Posterior vena cava (tissue), 2 donors: ENCODE measurements around the gene NIN. TPM values are rescaled to one million over a fixed set of nuclear protein-coding genes. Genes with fewer than 3 reads are reported as not detected.
"Not testable (repeated sequence)": the region's sequence is repeated elsewhere in the genome, so short reads cannot be mapped to it uniquely, and the experiment has no call there.

Experiments
- DNase-seq: peaks from one replicate; pipeline ENCODE4 v3.0.0-alpha.2; 2020; ENCODE audit warnings: low spot score
- intact Hi-C, 2 donors: fragments of 100-400 bp; cut with DNase I; formaldehyde crosslinking; loops; one replicate each; pipeline versions ENCODE4 v1.14.1 to v1.14.2; 2022 to 2023
- total RNA-seq, 2 donors: library from RNA; stranded (reverse); fragmentation: NEBNext Ultra II Directional; extraction: Animal tissue kit (Norgen Biotek cat#: 25700); gene quantifications; one replicate each; pipeline ENCODE4 v1.2.1, GENCODE V29; 2021
- donor health status: DM: yes; HTN: yes; CAD: no.
- donor health status: DM: yes; HTN: yes; CAD: no.

Gene NIN
- total RNA-seq, 2 donors from 2014 or later, result 34.9 to 45.9 TPM

DNA sequence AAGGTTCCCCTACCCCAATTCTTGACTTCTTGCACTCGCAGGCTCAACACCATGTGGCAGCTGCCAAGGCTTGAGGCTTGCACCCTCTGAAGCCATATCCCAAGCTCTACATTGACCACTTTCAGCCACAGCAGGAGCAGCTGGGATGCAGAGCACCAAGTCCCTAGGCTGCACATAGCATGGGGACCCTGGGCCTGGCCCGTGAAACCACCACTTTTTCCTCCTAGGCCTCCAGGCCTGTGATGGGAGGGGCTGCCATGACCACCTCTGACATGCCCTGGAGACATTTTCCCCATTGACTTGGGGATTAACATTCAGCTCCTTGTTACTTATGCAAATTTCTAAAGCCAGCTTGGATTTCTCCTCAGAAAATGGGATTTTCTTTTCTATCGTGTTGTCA is 136.7 kb downstream of the NIN start:
- intact Hi-C loops, DNase-seq: not testable (repeated sequence)

DNA sequence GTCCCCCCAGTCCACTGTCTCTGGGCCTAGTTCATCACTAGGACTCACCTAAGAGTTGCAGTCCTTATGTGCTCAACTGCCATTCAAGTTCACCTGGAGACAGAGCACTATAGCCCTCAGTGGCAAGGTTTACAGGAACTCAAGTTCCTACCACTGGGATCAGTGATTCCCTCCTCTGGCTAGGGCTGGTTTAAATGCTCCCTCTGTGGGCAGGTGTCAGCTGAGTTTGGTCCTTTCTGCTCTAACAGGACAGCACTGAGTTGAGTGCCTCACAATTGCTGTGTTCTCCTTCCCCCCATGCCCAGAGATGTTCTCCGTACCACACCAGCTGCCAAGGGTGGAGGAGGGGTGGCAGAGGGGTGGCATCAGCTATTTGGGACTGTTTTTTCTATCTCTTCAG is 142.1 kb downstream of the NIN start:
- DNase-seq, result no peak
- intact Hi-C loops, result no loop called here

DNA sequence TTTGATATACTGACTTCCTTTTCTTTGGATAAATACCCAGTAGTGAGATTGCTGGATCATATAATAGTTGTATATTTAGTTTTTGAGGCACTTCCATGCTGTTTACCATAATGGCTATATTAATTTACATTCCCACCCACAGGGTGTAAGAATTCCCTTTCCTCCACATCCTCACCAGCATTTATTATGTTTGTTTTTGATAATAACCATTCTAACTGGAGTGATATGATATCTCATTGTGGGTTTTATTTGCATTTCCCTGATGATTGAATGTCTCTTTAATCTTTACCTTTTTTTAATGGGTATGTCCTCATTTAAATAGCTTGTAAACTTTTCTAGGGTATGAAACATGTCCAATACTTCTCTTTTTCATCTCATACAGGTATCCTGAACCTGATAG is 151.3 kb downstream of the NIN start:
- intact Hi-C loops, result no loop called here
- DNase-seq, result no peak

DNA sequence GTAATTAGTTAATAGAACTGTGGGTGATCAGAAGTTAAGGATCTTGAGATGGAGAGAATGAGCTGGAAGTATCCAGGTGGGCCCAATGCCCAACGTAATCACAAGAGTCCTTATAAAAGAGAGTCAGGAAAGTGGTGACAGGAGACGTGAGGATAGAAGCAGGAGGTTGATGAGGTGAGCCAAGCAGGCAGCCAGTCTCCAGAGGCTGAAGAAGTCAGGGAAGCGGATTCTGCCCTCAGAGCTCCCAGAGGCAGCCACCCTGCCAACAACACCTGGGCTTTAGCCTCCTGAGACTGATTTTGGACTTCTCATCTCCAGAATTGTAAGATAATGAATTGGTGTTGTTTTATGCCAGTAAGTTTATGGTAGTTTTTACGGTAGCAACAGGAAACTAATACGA is 152.8 kb downstream of the NIN start:
- intact Hi-C loops, result no loop called here
- DNase-seq, result no peak

DNA sequence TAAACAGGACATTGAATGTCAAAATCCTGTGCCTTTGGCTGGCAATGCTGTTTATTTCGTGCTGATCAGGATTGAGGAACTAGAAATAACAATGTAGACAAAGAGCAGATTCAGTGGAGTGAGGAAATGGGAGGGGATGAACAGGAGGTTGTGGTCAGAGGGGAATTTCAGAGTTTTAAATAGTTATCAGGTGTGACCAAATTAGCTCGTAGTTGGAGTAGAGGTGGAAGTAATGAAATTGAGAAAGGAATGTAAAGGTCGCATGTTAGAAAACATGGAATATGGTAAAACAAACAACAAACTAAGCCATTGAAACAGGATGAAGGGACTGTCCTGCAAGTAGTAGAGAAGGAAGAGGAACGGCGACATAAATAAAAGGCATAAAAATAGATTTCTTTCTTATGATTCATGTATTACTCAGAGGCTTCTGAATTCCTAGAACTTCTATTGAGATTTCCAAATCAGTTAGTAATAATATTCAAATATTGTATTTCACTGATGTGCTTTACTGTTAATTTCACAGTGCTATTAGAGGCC is 153.4 kb downstream of the NIN start:
- intact Hi-C loops, result no loop called here
- no peak for DNase-seq

DNA sequence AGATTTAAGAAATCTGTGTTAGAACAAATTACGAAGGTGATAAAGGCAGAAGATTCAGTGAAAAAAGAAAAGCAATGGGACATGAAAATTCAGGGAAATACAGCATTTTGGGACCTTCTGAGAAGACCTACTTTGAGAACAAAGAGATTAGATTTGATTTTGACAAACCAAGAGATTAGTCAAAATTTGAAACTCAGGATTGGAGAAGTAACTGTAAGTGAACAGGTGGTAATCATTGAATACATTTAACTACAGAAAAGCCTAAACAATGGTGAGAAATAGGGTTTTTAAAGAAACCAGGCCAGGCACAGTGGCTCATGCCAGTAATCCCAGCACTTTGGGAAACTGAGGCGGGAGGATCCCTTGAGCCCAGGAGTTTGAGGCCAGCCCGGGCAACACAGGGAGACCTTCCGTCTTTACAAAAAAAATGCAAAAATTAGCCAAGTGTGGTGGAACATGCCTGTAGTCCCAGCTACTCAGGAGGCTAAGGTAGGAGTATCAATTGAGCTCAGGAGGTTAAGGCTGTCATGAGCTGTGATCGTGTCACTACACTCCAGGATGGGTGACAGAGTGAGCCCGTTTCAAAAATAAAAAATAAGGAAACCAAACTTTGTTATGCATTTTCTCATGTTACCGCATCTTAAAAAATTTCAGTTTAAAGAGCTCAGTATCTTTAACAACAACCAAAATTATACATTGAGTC is 154.0 kb downstream of the NIN start:
- no peak for DNase-seq
- intact Hi-C loops, result no loop called here

DNA sequence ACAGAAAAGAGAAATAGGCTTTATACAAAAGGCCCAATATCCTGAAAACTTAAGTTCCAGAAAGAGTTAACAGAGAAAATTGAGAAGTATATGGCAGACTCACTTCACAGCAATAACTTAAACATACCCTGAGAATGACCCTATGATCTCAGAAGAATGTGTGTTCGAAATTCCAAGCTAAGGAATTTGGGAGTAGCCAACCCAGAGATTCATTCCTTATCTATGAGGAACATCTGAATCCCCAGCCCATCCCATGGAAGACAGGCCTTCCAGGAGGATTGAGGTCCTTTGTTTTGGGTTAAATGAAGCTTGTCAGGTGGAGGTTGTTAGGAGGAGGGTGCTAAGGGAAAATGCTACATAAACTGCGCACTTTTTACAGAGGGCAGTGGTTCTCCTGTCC is 155.4 kb downstream of the NIN start:
- DNase-seq, result no peak

DNA sequence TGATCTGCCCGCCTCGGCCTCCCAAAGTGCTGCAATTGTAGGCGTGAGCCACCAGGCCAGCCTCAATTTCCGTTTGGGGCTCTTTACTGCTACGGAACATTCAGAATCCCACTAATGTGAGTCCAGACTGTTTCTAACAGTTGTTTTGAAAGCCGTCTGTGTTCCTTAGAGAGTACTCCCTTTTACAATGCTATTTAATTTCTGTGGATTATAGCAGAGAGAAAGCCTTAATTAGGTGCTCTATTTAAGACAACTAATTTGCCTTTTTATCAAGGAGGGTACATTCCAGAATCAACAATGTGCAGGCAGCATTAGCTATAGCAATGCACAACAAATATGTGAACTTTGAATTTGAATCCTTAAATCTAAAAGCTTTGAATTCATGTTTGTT is 160.1 kb downstream of the NIN start:
- no peak for DNase-seq
- intact Hi-C loops, result no loop called here

More for the DNA sequence above, 155.4 kb downstream of the NIN start:
- intact Hi-C loops, result no loop called here

DNA sequence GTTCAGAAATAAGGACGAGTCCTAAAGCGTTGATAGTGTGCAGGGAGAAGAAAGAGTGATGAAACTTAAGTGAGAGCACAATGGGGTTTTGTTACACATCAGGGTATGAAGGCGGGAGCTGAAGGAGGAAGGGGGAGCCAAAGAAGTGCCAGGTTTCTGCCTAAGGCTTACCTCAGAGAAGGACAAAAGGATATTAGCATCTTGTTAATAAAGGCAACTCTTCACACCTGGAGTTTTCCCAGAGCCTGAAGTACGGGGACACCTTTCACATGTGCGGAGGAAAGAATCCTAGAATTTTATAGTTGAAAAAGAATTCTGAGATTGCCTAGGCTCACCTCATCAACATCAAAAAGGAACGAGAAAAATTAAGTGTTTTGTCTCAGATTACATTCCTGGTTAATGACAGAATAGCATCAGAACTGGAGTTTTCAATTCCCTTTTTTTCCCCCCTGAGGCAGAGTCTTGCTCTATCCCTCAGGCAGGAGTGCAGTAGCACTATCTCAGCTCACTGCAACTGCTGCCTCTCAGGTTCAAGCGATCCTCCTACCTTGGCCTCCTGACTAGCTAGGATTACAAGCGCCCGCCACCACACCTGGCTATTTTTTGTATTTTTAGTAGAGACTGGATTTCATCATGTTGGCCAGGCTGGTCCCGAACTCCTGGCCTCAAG is 160.6 kb downstream of the NIN start:
- DNase-seq, result no peak
- intact Hi-C loops, result no loop called here

Other genes with a start within 250 kb of the NIN start
- gene SAV1, start 162.9 kb downstream of the NIN start, total RNA-seq, result 10 to 100 TPM; 29.6 to 32.9 TPM
- gene ABHD12B, start 40.9 kb upstream of the NIN start, total RNA-seq, result not detected
- gene PYGL, start 113.3 kb upstream of the NIN start, total RNA-seq, result 10 to 100 TPM; 45.5 to 52.0 TPM